HG03565 (cell line): ENCODE measurements around the gene ABHD5.

ENCODE experiments used
- ATAC-seq: cut with Tn5 transposase; IDR thresholded peaks from one replicate; pipeline ENCODE4 v1.9.1; 2021; ENCODE audit warnings: mild to moderate bottlenecking, moderate library complexity; ENCODE audit not compliant: unreplicated experiment

Gene ABHD5

GRCh38 chr3:43753741-43754715 lies 63.3 kb downstream of the ABHD5 start:
- ATAC-seq: no peak

GRCh38 chr3:43755516-43756200 lies 64.9 kb downstream of the ABHD5 start:
- ATAC-seq: no peak

GRCh38 chr3:43757666-43758321 lies 67.1 kb downstream of the ABHD5 start:
- ATAC-seq: no peak

- ATAC-seq: no peak
Measured at GRCh38 chr3:43758592-43759225, 68.0 kb downstream of the ABHD5 start.

- ATAC-seq: no peak
Measured at GRCh38 chr3:43759297-43759782, 68.6 kb downstream of the ABHD5 start.

- ATAC-seq: no peak
Measured at GRCh38 chr3:43759938-43760337, 69.2 kb downstream of the ABHD5 start.

GRCh38 chr3:43760938-43761337 lies 70.2 kb downstream of the ABHD5 start:
- ATAC-seq: no peak

GRCh38 chr3:43762451-43762850 lies 71.7 kb downstream of the ABHD5 start:
- no peak for ATAC-seq

GRCh38 chr3:43764056-43764455 lies 73.3 kb downstream of the ABHD5 start:
- no peak for ATAC-seq

GRCh38 chr3:43764471-43764870 lies 73.7 kb downstream of the ABHD5 start:
- no peak for ATAC-seq

GRCh38 chr3:43765521-43765971 lies 74.8 kb downstream of the ABHD5 start:
- ATAC-seq: no peak

- no peak for ATAC-seq
Measured at GRCh38 chr3:43766672-43767465, 76.1 kb downstream of the ABHD5 start.

GRCh38 chr3:43768381-43768973 lies 77.7 kb downstream of the ABHD5 start:
- ATAC-seq: no peak

- no peak for ATAC-seq
Measured at GRCh38 chr3:43769097-43769884, 78.6 kb downstream of the ABHD5 start.

- ATAC-seq: no peak
Measured at GRCh38 chr3:43769885-43770425, 79.2 kb downstream of the ABHD5 start.

- ATAC-seq: no peak
Measured at GRCh38 chr3:43770426-43771103, 79.8 kb downstream of the ABHD5 start.

- no peak for ATAC-seq
Measured at GRCh38 chr3:43771610-43772009, 80.9 kb downstream of the ABHD5 start.
